Skeletal muscle tissue (tissue), 4 donors: Measurements from ENCODE around the gene EIPR1. TPM values are rescaled to one million over a fixed set of nuclear protein-coding genes. Genes with fewer than 3 reads are reported as not detected.
"Not testable (repeated sequence)": the region's sequence is repeated elsewhere in the genome, so short reads cannot be mapped to it uniquely, and the experiment has no call there.

ENCODE experiments used
- H3K27ac ChIP-seq: one replicate; pipeline ENCODE4 v1.7.0; 2013; ENCODE audit warnings: mild to moderate bottlenecking, low read depth, low read length, inconsistent platforms
- H3K27me3 ChIP-seq, 3 donors: one replicate each; pipeline ENCODE4 v1.7.0; 2013; ENCODE audit warnings: low read length in 3 of 3; ENCODE audit not compliant: control insufficient read depth in 3 of 3, insufficient read depth in 3 of 3
- H3K36me3 ChIP-seq, 3 donors: one replicate each; pipeline ENCODE4 v1.7.0; 2013; ENCODE audit warnings: low read length in 3 of 3; ENCODE audit not compliant: control insufficient read depth in 3 of 3, insufficient read depth in 3 of 3
- H3K4me1 ChIP-seq, 3 donors: one replicate each; pipeline ENCODE4 v1.7.0; 2013; ENCODE audit warnings: low read length in 3 of 3, mild to moderate bottlenecking in 3 of 3; ENCODE audit not compliant: control insufficient read depth in 3 of 3, insufficient read depth in 3 of 3
- H3K4me3 ChIP-seq, 3 donors: one replicate each; pipeline ENCODE4 v1.7.0; 2013; ENCODE audit warnings: low read length in 3 of 3
- H3K9ac ChIP-seq, 3 donors: one replicate each; pipeline ENCODE4 v1.7.0; 2013; ENCODE audit warnings: low read length in 3 of 3, mild to moderate bottlenecking in 3 of 3, moderate library complexity in 2 of 3, low read depth in 1 of 3
- H3K9me3 ChIP-seq, 3 donors: one replicate each; pipeline ENCODE4 v1.7.0; 2013; ENCODE audit warnings: low read length in 3 of 3; ENCODE audit not compliant: control insufficient read depth in 3 of 3
- total RNA-seq: library from RNA; depleted of rRNA; stranded (reverse); fragments of >200 nt; gene quantifications from one replicate; pipeline ENCODE4 v1.2.3, GENCODE V29; 2014
- donor health status: Osteomylitis.

The EIPR1 gene
- total RNA-seq, 1 donor from 2014 or later, result 12.0 TPM

DNA sequence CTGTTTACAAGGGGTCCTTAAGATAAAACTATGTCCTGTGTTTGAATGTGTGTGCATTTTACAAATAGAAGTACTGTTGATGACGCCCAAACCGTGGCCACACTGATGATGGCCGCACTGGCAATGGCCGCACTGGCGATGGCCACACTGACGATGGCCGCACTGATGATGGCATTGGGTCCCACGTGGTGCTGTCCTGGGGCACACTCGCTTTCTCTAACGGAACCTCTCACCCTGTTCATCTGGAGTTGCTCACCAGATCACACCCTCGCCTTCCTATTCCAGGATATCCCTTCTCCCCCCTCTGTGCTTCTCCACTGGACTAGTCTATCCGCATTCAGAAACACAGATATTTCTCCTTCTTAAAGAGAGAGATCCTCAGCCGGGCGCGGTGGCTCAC lies 192.4 kb downstream of the EIPR1 start:
- Histone ChIP-seq H3K27ac (no peak overlapping the region), H3K9ac (no peak overlapping the region), H3K36me3 (peaks cover 0 to 8% (median 0%) of the 10 kb centered on the region in 3 donors), H3K27me3 (no peaks in the 10 kb centered on the region), H3K4me1 (no peaks in the 10 kb centered on the region), H3K9me3 (peaks cover 0 to 2% (median 0%) of the 10 kb centered on the region in 3 donors), H3K4me3 (no peak overlapping the region)

DNA sequence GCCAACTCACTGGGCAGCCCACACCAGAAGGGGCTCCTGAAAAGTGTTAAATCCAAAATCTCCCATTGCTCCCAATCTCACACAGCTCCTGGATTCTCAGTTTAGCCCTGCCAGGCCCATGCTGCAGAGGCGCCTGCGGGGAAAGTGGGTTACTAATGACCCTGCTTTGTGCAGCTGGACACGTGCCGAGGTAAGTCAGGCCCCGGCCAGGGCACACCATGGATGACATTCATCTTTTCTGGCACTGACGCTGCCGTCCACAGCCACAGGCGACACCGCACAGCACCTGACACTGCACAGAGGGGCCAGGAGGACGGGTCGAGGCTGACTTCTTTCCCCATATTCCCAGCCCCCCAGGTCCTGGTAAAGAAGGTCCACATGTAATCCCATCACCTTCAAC lies 193.5 kb downstream of the EIPR1 start:
- Histone ChIP-seq H3K4me1 (no peaks in the 10 kb centered on the region), H3K27ac (no peak overlapping the region), H3K4me3 (no peak overlapping the region), H3K9me3 (peaks cover 0 to 2% (median 0%) of the 10 kb centered on the region in 3 donors), H3K27me3 (no peaks in the 10 kb centered on the region), H3K36me3 (peaks cover 0 to 5% (median 0%) of the 10 kb centered on the region in 3 donors), H3K9ac (no peak overlapping the region)

DNA sequence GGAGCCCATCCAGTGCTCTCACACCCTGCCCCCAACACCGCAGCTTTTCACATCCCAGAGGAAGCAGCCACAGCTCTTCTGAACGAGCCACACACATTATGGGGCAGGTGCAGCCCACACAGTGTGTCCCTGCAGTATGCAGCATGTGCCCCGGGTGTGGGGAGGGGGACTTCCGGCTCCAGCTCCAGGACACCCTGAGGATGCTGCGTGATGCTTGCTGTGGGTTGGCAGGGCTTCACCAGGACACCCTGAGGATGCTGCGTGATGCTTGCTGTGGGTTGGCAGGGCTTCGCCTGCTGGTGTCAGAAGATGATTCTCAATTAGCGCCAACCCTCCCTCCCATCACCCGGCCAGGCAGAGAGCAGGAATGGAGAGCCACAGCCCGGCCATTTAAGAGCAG lies 193.9 kb downstream of the EIPR1 start:
- Histone ChIP-seq H3K27me3 (no peaks in the 10 kb centered on the region), H3K4me1 (no peaks in the 10 kb centered on the region), H3K9ac (no peak overlapping the region), H3K36me3 (peaks cover 0 to 2% (median 0%) of the 10 kb centered on the region in 3 donors), H3K9me3 (peaks cover 0 to 2% (median 0%) of the 10 kb centered on the region in 3 donors), H3K4me3 (no peak overlapping the region), H3K27ac (no peak overlapping the region)

DNA sequence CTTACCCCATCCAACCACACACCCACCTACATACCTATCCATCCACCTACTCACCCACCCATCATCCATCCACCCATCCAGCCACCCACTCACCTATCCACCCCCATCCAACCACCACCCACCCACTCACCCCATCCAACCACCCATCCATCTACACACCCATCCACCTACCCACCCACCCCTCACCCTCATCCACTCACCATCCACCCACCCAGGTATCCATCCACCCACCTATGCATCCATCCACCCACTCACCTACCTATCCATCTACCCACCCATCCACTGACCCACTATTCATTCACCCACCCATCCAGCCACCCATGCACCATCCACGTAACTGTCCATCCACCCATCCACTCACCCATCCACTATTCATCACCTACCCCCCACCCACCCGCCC lies 194.8 kb downstream of the EIPR1 start:
- Histone ChIP-seq H3K36me3 (no peaks in the 10 kb centered on the region), H3K27ac (no peak overlapping the region), H3K9ac (no peak overlapping the region), H3K9me3 (peaks cover 0 to 2% (median 0%) of the 10 kb centered on the region in 3 donors), H3K4me1 (no peaks in the 10 kb centered on the region), H3K4me3 (no peak overlapping the region), H3K27me3 (no peaks in the 10 kb centered on the region)

DNA sequence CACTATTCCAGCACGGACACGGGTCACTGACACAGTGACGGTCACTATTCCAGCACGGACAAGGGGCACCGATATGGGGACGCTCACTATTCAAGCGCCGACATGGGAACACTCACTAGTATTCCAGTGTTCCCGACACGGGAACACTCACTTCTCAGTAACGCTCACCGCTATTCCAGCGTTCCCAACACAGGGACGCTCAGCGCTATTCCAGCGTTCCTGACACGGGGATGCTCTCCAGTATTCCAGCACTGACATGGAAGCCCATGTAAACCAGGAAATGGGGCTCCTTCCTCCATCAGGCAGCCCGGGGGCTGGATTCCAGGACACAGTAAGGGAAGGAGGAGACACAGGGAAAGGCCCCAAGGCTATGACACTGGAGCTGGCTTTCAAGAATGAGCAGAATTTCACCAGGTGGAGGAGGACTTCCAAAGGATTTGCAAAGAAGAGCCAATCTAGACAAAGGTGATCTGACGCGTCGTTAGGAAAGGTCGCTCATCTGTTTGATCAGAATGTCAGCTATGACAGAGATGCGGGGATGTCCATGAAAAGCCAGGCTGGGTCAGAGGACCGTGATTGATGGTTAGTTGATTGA lies 196.1 kb downstream of the EIPR1 start:
- no peaks in the 10 kb centered on the region for H3K27me3 ChIP-seq
- no peaks in the 10 kb centered on the region for H3K4me1 ChIP-seq
- peaks cover 0 to 2% (median 0%) of the 10 kb centered on the region in 3 donors for H3K9me3 ChIP-seq
- peaks cover 0 to 2% (median 0%) of the 10 kb centered on the region in 3 donors for H3K36me3 ChIP-seq
- no peak overlapping the region for H3K4me3 ChIP-seq
- no peak overlapping the region for H3K9ac ChIP-seq
- no peak overlapping the region for H3K27ac ChIP-seq

- not testable (repeated sequence) for H3K27ac ChIP-seq, H3K27me3 ChIP-seq, H3K4me3 ChIP-seq, H3K9me3 ChIP-seq, H3K4me1 ChIP-seq, H3K9ac ChIP-seq, H3K36me3 ChIP-seq
These were observed 196.8 kb downstream of the EIPR1 start for GRCh38 chr2:3180909-3181221.

- no peak overlapping the region for H3K27ac ChIP-seq
- peaks cover 0 to 2% (median 0%) of the 10 kb centered on the region in 3 donors for H3K9me3 ChIP-seq
- no peak overlapping the region for H3K4me3 ChIP-seq
- H3K4me1 ChIP-seq, result no peaks in the 10 kb centered on the region
- no peak overlapping the region for H3K9ac ChIP-seq
- H3K27me3 ChIP-seq, result no peaks in the 10 kb centered on the region
- peaks cover 0 to 2% (median 0%) of the 10 kb centered on the region in 3 donors for H3K36me3 ChIP-seq
These were observed 197.3 kb downstream of the EIPR1 start for GRCh38 chr2:3180082-3180908.

GRCh38 chr2:3179626-3180025 lies 198.0 kb downstream of the EIPR1 start:
- H3K4me3 ChIP-seq, result no peak overlapping the region
- peaks cover 0 to 2% (median 0%) of the 10 kb centered on the region in 3 donors for H3K36me3 ChIP-seq
- no peaks in the 10 kb centered on the region for H3K27me3 ChIP-seq
- peaks cover 0 to 2% (median 0%) of the 10 kb centered on the region in 3 donors for H3K9me3 ChIP-seq
- H3K4me1 ChIP-seq, result no peaks in the 10 kb centered on the region
- no peak overlapping the region for H3K9ac ChIP-seq
- no peak overlapping the region for H3K27ac ChIP-seq

GRCh38 chr2:3179208-3179607 lies 198.4 kb downstream of the EIPR1 start:
- Histone ChIP-seq H3K9me3 (peaks cover 0 to 2% (median 0%) of the 10 kb centered on the region in 3 donors), H3K4me3 (no peak overlapping the region), H3K4me1 (no peaks in the 10 kb centered on the region), H3K27ac (no peak overlapping the region), H3K9ac (no peak overlapping the region), H3K27me3 (no peaks in the 10 kb centered on the region), H3K36me3 (peaks cover 0 to 2% (median 0%) of the 10 kb centered on the region in 3 donors)

- H3K9me3 ChIP-seq, result peaks cover 0 to 2% (median 0%) of the 10 kb centered on the region in 3 donors
- H3K36me3 ChIP-seq, result peaks cover 0 to 2% (median 0%) of the 10 kb centered on the region in 3 donors
- H3K4me1 ChIP-seq, result no peaks in the 10 kb centered on the region
- H3K9ac ChIP-seq, result no peak overlapping the region
- no peaks in the 10 kb centered on the region for H3K27me3 ChIP-seq
- H3K27ac ChIP-seq, result no peak overlapping the region
- no peak overlapping the region for H3K4me3 ChIP-seq
These were observed 199.0 kb downstream of the EIPR1 start for GRCh38 chr2:3178578-3179031.
